DND-41 (cell line): ENCODE data around the gene DNMT3L.
"Not testable (repeated sequence)": the region's sequence is repeated elsewhere in the genome, so short reads cannot be mapped to it uniquely, and the experiment has no call there.

Source experiments
- ATAC-seq: fragments of 200-7000 bp; cut with Tn5 transposase; 3 replicates; pipeline ENCODE4 v1.9.1; 2021; ENCODE audit warnings: low read depth; ENCODE audit not compliant: insufficient read depth
- DNase-seq: peaks from one replicate; pipeline ENCODE4 v3.0.0-alpha.2; 2020
- H2AFZ ChIP-seq: 2 replicates; pipeline ENCODE4 v1.6.0; 2012; ENCODE audit warnings: low read depth, low read length
- H3K27ac ChIP-seq: 2 replicates; pipeline ENCODE4 v1.5.1; 2012; ENCODE audit warnings: low read length, inconsistent platforms
- H3K27me3 ChIP-seq: fragments of 200-600 bp; sonication (generic); 2 replicates; pipeline ENCODE4 v1.6.0; 2012; ENCODE audit warnings: low read length, mild to moderate bottlenecking, inconsistent platforms; ENCODE audit not compliant: insufficient read depth, poor library complexity
- H3K36me3 ChIP-seq: 2 replicates; pipeline ENCODE4 v1.5.1; 2012; ENCODE audit warnings: low read length, inconsistent platforms; ENCODE audit not compliant: insufficient read depth
- H3K4me1 ChIP-seq: 2 replicates; pipeline ENCODE4 v1.5.1; 2012; ENCODE audit warnings: mild to moderate bottlenecking, low read length; ENCODE audit not compliant: insufficient read depth
- H3K4me2 ChIP-seq: 2 replicates; pipeline ENCODE4 v1.6.0; 2012; ENCODE audit warnings: mild to moderate bottlenecking, moderate library complexity, low read length, inconsistent platforms; ENCODE audit not compliant: insufficient read depth
- H3K4me3 ChIP-seq, 2 experiments: fragments of 200-600 bp in 1 of 2; shearing (Covaris generic) in 1 of 2; 2 replicates each; pipeline ENCODE4 v1.5.1; 2012 to 2016; ENCODE audit warnings: inconsistent platforms in 2 of 2, low read length in 2 of 2, mild to moderate bottlenecking in 2 of 2, low read depth in 1 of 2, moderate library complexity in 1 of 2
- H3K79me2 ChIP-seq: 2 replicates; pipeline ENCODE4 v1.6.0; 2012; ENCODE audit warnings: low read length, inconsistent platforms; ENCODE audit not compliant: insufficient read depth
- H3K9ac ChIP-seq: 2 replicates; pipeline ENCODE4 v1.6.0; 2012; ENCODE audit warnings: low read depth, mild to moderate bottlenecking, inconsistent platforms, low read length, moderate library complexity
- H3K9me3 ChIP-seq: 2 replicates; pipeline ENCODE4 v1.5.1; 2012; ENCODE audit warnings: low read length, moderate library complexity, mild to moderate bottlenecking, inconsistent platforms; ENCODE audit not compliant: insufficient read depth, severe bottlenecking
- H4K20me1 ChIP-seq: 2 replicates; pipeline ENCODE4 v1.6.0; 2012; ENCODE audit warnings: low read length; ENCODE audit not compliant: insufficient read depth

DNMT3L gene

GRCh38 chr21:44229561-44229960 is 32.1 kb downstream of the DNMT3L start:
- H3K36me3 ChIP-seq, DNase-seq, H3K27me3 ChIP-seq, H4K20me1 ChIP-seq, ATAC-seq, H3K4me1 ChIP-seq, H3K27ac ChIP-seq, H3K4me2 ChIP-seq, H3K79me2 ChIP-seq, H3K9ac ChIP-seq, H3K9me3 ChIP-seq, H2AFZ ChIP-seq, H3K4me3 ChIP-seq: not testable (repeated sequence)

GRCh38 chr21:44228109-44228508 is 33.6 kb downstream of the DNMT3L start:
- H3K4me2 ChIP-seq, result not testable (repeated sequence)

GRCh38 chr21:44227614-44228013 is 34.1 kb downstream of the DNMT3L start:
- DNase-seq, H4K20me1 ChIP-seq: not testable (repeated sequence)

More at GRCh38 chr21:44228109-44228508, 33.6 kb downstream of the DNMT3L start:
- not testable (repeated sequence) for DNase-seq, ATAC-seq, H3K9ac ChIP-seq, H3K79me2 ChIP-seq, H2AFZ ChIP-seq, H3K27ac ChIP-seq, H3K9me3 ChIP-seq, H4K20me1 ChIP-seq, H3K4me1 ChIP-seq, H3K4me3 ChIP-seq, H3K36me3 ChIP-seq, H3K27me3 ChIP-seq

GRCh38 chr21:44225605-44226004 is 36.1 kb downstream of the DNMT3L start:
- DNase-seq, H3K27me3 ChIP-seq, H4K20me1 ChIP-seq, H3K36me3 ChIP-seq, H3K79me2 ChIP-seq, H3K4me3 ChIP-seq, H3K4me1 ChIP-seq, H3K9ac ChIP-seq, H3K9me3 ChIP-seq, H3K4me2 ChIP-seq, H3K27ac ChIP-seq, ATAC-seq, H2AFZ ChIP-seq: not testable (repeated sequence)

More at GRCh38 chr21:44227614-44228013, 34.1 kb downstream of the DNMT3L start:
- H3K9me3 ChIP-seq, H3K79me2 ChIP-seq, H2AFZ ChIP-seq, H3K4me1 ChIP-seq, ATAC-seq, H3K4me2 ChIP-seq, H3K27ac ChIP-seq, H3K27me3 ChIP-seq, H3K36me3 ChIP-seq, H3K4me3 ChIP-seq, H3K9ac ChIP-seq: not testable (repeated sequence)

GRCh38 chr21:44223334-44223733 is 38.4 kb downstream of the DNMT3L start:
- H2AFZ ChIP-seq, H3K36me3 ChIP-seq, H3K9ac ChIP-seq, H3K79me2 ChIP-seq, H3K27ac ChIP-seq, DNase-seq, H3K4me1 ChIP-seq, H4K20me1 ChIP-seq, ATAC-seq, H3K4me3 ChIP-seq, H3K4me2 ChIP-seq, H3K9me3 ChIP-seq, H3K27me3 ChIP-seq: not testable (repeated sequence)

GRCh38 chr21:44220674-44221073 is 41.0 kb downstream of the DNMT3L start:
- H3K27ac ChIP-seq, H2AFZ ChIP-seq, DNase-seq, H3K9ac ChIP-seq, H3K4me2 ChIP-seq, H4K20me1 ChIP-seq, H3K36me3 ChIP-seq, H3K79me2 ChIP-seq, H3K4me3 ChIP-seq, ATAC-seq, H3K4me1 ChIP-seq, H3K9me3 ChIP-seq, H3K27me3 ChIP-seq: not testable (repeated sequence)

- ATAC-seq, H3K36me3 ChIP-seq, H4K20me1 ChIP-seq, H3K27ac ChIP-seq, H3K4me1 ChIP-seq, DNase-seq, H3K9me3 ChIP-seq, H3K4me3 ChIP-seq, H3K79me2 ChIP-seq, H3K4me2 ChIP-seq, H3K27me3 ChIP-seq, H2AFZ ChIP-seq, H3K9ac ChIP-seq: not testable (repeated sequence)
These were observed 43.2 kb downstream of the DNMT3L start for GRCh38 chr21:44218461-44218860.

GRCh38 chr21:44211978-44212377 is 49.7 kb downstream of the DNMT3L start:
- H3K4me1 ChIP-seq, H3K4me3 ChIP-seq, ATAC-seq, H3K9me3 ChIP-seq, H3K36me3 ChIP-seq, H3K27me3 ChIP-seq, H3K4me2 ChIP-seq, H3K9ac ChIP-seq, DNase-seq, H3K79me2 ChIP-seq, H2AFZ ChIP-seq, H3K27ac ChIP-seq, H4K20me1 ChIP-seq: not testable (repeated sequence)
